EH (cell line): ENCODE results near the gene PHOX2B.
"Not testable (repeated sequence)": the region's sequence is repeated elsewhere in the genome, so short reads cannot be mapped to it uniquely, and the experiment has no call there.

Source experiments
- DNase-seq: peaks from one replicate; pipeline ENCODE4 v3.0.0-alpha.2; 2015; ENCODE audit warnings: low read depth

PHOX2B gene

DNA sequence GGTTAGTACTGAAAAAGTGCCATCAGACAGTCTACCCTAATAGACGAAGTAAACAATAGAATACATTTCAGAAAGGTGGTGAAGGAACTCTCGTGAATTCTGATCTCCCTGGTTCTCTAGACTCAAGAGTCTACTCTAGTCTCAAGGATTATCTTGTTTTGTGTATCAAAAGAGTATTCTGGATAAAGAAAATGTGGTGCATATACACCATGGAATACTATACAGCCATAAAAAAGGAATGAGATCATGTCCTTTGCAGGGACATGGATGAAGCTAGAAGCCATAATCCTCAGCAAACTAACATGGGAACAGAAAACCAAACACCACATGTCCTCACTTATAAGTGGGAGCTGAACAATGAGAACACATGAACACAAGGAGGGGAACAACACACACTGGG lies 36.9 kb downstream of the PHOX2B start:
- not testable (repeated sequence) for DNase-seq

GRCh38 chr4:41709844-41710481 lies 38.6 kb downstream of the PHOX2B start:
- peak; percentile 83 for DNase-seq

- no peak for DNase-seq
Measured at GRCh38 chr4:41703785-41704184, 44.7 kb downstream of the PHOX2B start.

- no peak for DNase-seq
Measured at GRCh38 chr4:41702770-41703169, 45.8 kb downstream of the PHOX2B start.

- DNase-seq = no peak
Measured at GRCh38 chr4:41701983-41702382, 46.5 kb downstream of the PHOX2B start.

DNA sequence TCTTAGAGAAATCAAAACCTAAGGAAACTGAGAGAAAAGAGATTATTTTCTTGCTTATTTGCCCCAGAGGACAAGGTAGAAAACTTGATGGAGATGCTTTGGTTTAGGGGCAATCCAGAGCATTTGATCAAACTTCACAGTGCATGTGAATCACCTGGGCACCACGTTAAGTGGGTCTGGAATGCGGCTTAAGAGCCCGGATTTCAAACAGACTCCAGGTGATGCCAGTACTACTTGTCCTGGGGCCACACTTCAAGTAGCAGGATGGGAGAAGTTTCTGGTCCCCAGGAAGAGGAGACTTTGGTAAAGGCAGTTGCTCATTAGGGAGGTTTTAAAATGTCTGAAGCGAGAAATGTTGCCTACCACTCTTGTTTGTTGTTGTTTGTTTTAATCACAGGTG lies 51.8 kb downstream of the PHOX2B start:
- no peak for DNase-seq

DNA sequence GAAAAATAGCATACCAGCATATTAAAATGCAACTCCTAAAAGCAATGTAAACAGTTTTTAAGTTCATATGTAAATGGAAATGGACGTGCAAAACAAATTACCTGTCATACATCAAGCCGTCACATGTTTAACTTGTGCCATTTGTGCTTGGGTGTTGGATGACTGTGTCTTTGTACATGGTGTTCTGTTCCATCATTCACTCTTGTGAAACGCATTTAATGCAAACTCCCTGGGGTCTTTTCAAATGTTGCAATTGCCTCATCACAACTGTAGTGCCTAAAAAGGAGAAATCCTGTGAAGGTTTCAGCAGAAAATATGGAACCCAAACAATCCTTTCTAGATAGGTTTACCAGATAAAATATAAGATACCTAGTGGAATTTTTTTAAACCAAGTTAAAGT lies 52.4 kb downstream of the PHOX2B start:
- no peak for DNase-seq
